MV-4-11 (cell line): ENCODE measurements around the gene MTFR1L.
"Not testable (repeated sequence)": the region's sequence is repeated elsewhere in the genome, so short reads cannot be mapped to it uniquely, and the experiment has no call there.

Experiments used
- DNase-seq: peaks from one replicate; lab custom pipeline; 2025; lab: John Stamatoyannopoulos, UW

Gene MTFR1L

DNA sequence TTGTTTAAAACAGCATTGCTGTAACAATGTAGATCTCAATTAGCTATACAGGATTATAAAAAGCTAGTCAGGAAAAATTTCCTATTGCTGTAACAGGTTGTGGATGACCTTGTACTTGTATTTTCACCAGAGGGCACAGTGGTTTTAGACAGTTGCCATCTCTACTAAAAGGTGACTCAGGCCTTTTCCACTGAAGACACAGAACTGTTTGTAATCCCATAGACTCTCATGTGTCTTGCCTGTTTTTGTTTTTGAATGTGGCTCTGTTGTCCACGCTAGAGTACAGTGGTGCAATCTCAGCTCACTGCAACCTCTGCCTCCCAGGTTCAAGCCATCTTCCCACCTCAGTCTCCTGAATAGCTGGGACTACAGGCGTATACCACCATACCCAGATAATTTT, 5.9 kb downstream of the MTFR1L start:
- DNase-seq: no peak

DNA sequence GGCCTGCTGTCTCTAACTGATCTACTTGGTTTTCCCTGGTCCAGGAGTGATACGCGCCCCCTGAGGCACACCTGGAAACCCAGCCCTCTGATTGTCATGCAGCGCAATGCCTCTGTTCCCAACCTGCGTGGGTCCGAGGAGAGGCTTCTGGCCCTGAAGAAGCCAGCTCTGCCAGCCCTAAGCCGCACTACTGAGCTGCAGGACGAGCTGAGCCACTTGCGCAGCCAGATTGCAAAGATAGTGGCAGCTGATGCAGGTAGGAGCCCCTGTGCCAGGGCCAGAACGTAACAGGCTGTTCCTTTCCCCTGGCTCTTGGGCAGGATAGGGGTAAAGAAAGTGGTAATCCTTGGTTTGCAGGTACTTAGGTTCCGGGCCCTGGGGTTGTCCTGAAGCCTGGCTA, 6.8 kb downstream of the MTFR1L start:
- DNase-seq: no peak

DNA sequence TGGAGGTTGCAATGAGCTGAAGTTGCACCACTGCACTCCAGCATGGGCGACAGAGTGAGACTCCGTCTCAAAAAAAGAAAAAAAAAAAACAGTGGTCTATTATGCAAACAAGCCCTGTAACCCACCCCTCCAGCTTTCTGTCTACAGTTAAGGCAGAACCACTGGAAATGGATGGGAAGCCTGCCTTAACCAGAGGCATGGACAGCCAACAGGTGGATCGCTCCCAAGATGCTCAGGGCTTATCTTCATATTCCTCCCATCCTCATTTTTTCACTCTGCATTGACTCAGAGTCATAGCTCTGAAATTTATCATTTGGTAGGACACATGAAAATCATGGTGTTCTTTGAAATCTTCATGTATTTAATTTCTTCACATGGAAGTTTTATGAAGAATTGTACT, 8.7 kb downstream of the MTFR1L start:
- no peak for DNase-seq

DNA sequence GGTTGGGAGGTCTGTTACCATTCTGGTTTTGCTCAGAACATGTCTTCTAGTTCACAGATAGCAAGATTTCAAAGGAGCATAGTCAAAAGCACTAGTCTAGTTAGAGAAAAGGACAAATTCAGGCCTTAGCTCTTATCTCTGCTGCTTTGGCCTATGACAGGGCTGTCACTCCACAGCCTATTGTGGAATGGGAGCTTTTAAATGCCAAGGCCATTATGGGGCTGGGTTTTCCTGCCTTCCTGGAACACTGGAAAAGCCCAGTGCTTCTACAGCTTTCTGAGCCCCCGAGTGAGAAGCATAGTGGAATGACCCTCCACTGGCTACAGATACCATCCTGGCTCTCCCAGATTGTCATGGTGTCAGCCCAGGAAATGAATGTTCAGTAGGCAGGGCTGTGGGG, 9.3 kb downstream of the MTFR1L start:
- no peak for DNase-seq

DNA sequence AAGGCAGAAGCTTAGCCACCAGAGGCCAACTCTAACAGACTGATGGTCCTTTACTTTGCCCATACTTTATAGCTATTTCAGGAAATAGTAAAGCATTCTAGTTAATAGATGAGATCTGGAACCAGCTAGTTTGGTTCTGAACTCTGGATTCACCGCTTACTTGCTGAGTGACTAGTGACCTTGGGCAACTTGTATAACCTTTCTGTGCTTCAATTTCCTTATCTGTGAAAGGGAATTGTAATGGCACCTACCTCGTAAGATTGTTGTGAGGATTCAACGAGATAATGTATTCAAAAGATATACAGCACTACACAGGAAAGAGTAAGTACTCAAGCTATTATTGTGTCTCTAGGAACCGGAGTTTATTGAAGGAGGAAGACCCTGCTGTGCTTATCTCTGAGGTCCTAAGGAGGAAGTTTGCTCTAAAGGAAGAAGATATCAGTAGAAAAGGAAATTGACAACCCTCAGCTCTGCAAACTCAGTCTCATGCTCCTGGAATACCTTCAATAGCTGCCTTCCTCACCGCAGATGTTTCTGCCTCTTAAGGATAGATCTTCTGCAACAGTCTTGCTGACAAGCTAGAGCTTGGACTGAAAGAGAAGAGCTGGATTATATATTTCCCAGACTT, 11.9 kb downstream of the MTFR1L start:
- no peak for DNase-seq

DNA sequence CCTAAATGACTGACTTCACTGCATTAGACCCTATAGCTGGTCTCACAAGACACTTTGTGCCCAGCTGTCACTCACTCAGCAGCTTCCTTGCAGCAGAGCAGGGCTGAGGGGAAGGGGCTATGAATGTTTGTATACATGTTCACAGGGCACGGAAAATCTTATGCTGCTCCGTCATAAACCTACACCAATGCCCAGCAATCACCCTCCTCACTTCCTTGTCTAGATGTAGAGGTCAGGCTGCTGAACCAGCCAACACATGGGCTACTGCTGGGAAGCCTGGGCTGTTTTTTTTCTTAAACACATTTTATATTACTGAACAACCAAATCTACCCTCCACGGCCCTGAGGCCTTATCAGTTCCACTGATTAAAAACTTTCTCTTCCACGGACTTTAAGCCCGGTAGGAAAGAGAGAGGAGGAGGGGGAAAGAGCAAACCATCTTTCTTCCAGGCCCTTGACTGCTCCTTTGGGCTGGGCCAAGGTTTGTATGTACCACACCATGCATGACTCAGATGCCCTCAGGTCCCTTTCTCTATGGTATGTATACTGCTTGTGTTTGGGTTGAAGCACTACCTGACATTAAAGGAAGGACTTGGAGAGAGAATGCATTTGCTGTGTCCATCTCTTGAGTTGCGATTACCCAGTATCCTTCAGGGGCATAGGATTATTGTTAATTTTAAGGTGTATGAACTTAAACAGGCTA, 12.7 kb downstream of the MTFR1L start:
- DNase-seq: no peak

DNA sequence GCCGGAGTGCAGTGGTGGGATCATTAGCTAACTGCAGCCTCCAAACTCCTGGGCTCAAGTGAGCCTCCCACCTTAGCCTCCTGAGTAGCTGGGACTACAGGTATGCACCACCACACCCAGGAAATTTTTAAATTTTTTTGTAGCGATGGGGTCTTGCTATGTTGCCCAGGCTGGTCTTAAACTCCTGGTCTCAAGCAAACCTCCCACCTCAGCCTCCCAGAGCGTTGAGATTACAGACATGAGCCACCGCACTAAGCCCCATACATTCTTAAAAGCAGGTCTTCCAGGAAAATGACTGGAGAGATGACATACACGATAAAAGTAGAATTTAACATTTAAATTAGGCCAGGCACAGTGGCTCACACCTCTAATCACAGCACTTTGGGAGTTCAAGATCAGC, 13.4 kb downstream of the MTFR1L start:
- DNase-seq: no peak

DNA sequence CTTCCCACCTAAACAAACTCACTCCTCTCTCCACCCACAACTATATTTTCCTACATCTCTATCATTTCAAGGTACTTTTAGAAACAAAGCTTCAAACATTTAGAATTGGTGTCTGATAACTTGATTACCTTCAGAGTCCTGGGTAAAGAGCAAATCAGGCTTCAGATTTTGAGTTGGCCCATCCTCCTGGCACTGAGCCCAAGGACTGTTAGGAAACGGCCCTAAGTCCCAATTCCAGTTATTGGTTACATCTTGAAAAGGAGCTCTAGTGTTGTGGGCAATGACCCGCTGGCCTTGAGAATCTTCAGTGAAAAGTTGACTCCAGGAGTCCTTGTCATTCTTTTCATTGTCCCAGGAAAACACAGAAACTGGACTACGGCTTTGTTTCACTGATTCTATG, 15.1 kb downstream of the MTFR1L start:
- DNase-seq: no peak

DNA sequence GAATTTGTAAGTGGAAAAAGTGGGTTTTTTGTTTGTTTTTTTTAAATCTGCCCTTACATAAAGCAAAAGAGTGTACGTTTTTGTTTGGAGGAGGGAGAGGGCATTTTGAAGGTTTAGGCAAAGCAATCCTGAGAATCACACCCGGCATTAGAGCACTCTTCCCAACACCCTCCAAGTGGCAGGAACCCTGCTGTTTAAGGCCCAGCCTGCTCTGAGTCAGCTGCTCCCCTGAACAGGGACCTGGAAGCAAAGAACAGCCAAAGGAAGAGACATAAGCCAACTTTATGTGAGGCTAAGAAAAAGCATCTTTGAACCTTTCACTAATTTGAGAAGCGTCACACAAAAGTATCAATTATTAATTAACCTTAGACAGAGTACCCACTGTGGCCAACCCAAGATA, 16.9 kb downstream of the MTFR1L start:
- DNase-seq: no peak

DNA sequence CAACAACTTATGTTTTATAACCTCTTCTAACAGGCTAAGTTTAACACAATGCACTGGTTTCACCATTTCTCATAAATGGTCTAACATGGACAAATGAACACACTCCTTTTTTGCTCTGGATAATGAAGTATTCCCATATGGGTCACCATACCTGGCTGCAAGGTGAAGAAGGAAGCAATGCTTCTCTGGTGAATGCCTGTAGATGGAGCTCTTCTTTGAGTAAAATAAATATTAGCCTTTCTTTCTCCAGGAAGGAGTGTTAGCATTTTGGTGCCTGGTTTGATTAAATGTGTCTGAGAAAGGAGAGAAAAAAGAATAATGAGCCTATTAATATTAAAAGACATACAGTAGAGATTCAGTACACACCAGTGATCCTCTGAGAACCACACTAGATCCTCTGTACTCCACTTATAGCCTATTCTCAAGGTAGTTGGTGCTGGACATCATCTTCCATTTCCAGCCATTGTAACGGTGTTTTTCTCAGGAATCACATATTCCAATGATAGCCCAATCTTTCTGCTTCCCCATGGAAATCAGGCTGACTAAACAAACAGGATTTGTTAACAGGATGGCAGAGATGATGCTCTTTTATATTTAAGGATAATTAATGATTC, 17.6 kb downstream of the MTFR1L start:
- no peak for DNase-seq

DNA sequence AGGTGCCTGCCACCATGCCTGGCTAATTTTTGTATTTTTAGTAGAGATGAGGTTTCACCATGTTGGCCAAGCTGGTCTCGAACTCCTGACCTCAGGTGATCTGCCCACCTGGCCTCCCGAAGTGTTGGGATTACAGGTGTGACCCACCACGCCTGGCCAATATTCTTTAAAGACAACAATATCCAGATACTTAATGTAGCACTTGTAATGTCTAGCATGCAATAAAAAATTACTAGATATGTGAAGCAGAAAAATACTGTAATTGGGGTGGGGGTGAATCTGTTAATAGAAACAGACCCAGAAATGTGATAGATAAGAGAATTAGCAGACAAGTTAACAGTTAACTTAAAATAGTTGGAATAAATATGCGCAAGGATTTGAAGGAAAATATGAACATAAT, 20.1 kb downstream of the MTFR1L start:
- DNase-seq: not testable (repeated sequence)

DNA sequence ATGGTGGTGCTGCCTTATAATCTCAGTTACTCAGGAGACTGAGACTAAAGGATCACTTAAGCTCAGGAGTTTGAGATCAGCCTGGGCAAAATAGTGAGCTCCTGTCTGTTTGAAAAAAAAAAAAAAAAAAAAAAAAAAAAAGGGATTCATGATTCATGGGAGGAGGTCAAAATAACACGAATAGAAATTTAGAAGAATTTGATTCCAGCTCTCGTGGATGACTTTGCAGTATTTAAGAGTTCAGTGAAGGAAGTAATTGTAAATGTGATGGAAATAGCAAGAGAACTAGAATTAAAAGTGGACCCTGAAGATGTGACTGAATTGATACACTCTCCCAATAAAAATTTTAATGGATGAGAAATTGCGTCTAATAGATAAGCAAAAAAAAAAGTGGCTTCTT, 23.7 kb downstream of the MTFR1L start:
- no peak for DNase-seq

DNA sequence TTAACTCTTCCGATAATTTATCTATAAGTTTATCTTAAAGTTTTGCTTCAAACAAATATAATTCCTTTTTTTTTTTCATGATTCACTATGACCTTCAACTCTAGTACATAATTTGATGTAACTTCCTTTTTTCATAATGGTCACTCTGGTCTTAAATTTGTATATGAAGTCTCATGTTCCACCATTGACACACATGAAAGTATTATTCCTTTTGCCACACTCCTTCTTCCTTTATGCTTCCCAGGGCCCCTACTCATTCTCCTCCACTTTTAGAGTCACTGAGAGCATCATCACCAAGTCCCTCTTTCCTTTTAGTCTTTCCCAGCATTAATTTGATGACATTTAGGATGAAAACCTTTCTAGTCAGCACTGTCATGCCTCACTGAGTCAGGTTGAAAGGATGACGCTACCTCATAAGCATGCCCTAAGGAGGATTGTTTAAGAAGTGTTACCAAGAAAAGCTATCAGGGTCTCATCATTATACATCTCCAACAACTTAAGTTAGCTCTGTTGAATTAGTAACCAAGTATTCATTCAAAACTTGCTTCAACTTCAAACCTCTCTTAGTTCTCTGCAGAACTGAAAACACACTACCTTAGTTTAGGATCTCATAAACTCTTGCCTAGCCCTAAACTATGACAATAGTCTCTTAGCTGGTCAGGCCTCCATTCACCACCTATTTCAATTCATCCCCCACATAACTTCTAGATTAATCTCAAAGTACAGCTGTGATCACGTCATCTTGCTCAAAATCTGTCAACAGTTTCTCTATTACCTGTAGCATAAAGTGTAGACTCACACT, 25.0 kb downstream of the MTFR1L start:
- peak; percentile 22 for DNase-seq

DNA sequence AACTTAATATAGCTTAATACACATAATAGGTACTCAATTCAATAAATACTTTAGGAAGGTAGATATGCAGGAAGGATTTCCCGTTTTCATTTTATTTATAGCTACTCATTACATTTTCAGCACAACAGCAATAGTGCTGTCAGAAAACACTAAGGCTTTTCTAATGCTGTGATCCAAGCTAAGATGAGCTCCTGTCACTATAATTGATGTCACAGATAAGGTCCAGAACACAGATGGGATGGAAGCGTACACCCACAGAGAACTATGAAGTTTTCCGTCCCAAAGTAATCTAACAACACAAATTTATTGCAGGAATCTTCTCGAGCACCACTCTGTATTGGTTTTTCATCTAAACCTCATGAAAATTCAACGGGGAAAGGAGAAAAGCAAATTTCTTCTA, 25.9 kb downstream of the MTFR1L start:
- no peak for DNase-seq

DNA sequence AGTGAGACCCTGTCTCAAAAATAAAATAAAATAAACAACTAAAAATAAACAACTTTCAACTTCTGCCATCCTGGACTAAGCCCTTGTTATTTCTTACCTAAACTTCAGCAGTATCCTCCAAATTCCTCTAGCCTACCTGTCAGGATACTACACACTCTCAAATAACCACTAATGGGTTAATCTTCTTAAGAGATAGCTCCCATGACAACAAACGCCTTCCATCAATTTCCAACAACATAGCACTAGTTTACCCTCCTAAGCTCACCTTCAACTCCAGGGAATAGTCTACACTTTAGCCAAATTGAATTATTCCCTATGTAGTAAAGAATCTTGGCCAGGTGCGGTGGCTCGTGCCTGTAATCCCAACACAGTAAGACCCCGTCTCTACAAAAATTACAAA, 28.2 kb downstream of the MTFR1L start:
- no peak for DNase-seq

DNA sequence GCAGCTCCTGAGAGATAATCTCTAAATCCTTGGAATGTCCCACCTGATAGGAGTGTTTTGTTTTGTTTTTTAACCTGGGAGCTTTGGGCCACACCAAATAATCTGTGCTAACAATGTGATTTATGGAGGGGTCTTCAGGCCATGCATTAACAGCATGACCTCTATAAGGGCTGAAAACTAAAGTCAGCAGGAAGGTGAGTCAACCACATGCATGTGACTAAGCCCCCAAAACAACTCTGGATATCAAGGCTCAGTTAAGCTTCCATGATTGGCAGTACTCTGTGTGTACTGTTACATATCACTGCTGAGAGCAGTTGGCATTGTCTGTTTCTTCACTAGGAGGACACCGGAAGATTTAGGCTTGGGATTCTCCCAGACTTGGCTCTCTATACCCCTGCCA, 28.8 kb downstream of the MTFR1L start:
- DNase-seq: no peak

DNA sequence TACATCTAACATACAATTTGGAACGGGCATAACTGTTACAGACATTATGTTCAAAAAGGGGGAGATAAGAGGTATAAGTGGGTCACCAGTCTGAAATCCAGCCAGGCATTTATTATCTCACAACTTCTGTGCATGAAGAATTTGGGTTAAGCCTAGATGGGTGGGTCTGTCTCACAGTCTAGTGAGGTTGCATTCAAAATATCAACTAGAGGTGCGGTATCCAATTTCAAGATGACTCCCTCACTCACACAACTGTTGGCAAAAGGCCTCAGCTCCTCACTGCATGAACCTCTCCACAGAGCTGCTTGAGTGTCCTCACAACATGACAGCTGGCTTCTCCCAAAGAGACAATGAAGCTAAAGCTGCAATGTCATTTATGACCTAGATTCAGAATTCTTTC, 34.8 kb downstream of the MTFR1L start:
- DNase-seq: no peak

DNA sequence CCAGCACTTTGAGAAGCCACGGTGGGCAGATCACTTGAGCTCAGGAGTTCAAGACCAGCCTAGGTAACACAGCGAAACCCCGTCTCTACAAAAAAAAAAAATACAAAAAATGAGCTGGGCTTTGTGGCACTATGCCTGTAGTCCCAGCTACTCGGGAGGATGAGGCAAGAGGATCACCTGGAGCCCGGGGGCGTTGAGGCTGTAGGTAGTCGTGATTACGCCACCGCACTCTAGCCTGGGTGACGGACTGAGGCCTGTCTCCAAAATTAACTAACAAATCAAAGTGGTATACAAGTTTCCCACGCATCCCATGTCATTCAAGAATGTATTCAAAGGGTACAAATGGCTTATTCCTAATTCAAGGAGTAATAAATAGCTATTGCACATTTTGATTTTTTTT, 37.1 kb downstream of the MTFR1L start:
- DNase-seq: no peak

DNA sequence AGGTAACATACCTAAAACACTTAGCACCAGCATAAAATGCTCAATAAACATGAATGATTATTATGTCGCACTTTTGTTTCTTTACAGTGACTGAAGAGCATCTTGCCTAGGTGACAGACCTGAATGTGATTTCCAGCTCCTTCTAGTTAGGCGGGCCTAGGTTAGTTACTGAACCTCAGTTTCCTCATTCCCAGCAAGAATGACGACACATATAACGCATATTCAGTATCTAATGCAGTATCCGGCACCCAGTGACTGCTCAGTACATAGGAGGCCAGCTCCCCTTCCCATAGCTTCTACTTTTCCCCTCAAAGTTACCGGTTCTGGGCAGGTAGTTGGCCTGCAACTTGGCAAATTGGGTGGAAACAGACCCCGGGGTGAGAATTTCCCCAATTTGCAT, 38.7 kb downstream of the MTFR1L start:
- no peak for DNase-seq

DNA sequence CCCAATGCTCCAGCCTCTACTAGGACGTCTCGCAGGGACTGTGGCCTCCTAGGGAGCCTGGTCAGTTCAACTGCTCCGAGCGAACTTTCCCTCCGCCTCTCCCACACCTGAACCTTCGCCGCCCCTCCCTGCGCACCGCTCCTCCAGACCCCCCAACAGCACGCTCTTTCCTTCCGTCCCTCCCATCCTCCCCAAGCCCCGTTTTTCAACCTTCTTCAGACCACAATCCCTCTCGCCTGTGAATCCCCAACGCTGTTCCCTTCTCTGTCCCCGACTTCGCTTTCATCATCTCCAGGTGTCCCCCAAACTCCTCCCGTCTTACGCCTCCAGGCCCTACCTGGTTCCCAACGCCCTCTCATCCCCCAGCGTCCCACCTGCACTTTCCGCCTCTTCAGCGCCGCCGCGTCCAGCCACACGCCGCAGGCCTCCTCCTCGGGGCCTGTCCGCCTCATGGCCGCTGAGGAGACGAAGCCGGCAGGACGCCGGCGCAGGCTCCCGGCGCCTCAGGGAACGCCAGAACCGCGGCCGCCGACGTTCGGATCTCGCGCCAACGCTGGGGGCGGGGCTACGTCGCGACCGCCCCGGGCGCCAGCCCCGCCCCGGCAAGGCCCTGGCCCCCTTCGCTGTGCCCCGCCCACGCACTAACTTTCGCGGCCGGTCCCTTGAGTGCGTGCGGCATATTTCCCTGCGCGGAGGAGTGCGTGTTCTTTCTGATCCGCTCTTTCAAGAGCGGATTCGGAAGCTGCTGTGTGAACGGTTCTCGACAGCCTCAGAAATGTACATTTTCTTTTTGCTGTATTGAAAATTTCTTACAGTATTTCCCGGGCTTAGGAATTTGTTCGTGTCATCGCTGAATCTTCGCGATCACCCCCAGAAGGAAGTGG, 39.4 kb downstream of the MTFR1L start, which contains the start of gene AUNIP:
AUNIP (minus strand) TSS at position 552 of the 884 bp plus-strand sequence; CDS start at position 452, 100 bp downstream.
- peak; percentile 86 for DNase-seq
